ENCODE results near the gene AADACL4. TPM values are rescaled to one million over a fixed set of nuclear protein-coding genes. Genes with fewer than 3 reads are reported as not detected.

The AADACL4 gene
- total and polyA plus RNA-seq, 2 of the 8 experiments (the other 6 are each of a cell fraction or from before 2014, with no cell fraction given): 0.08 TPM; not detected in 1

DNA sequence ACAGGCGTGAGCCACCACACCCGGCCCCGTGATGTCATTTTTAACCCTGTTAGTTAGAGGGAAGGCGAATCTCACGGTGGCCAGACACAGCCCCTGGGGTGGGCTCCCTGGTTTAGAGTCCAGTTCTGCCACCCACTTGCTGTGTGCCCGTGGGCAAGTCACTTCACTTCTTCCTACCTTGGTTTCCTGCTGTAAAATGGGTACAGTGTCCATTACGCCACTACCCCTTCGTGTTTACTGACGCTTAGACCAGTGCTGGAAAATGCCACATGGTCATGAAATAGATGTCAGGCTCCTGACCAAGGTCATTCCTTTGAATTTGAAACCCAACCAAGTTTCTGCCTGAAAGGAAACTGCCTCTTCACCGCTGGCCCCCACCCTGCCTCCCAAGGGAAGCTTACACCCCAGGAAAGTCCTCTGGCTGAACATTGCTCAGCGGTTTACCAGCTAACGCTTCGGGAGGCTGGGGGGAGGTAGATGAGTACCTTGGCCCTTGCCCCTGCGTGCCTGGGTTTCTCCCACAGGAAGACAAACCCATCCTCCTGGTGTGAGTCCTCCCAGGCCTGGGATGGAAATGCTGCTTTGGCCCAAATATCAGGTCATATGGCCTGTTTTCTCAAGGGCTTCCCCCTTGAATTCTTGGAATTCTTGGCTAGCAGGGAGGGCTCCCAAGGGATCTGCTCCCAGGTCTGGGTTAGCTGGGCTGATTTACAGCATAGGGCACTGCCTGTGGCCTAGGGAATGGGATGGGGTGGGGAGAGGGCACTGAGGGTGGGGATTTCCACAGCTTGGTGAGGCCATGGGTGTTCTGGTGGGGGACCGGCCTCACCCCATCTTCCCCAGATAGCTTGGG, 7.6 kb upstream of the AADACL4 start (continued):
- TF ChIP-seq KDM1A (IDR thresholded peaks at IDR 0.05; ENCODE audit: borderline replicate concordance, low read length): no peak
- no peak for TF ChIP-seq FOSL1 (IDR thresholded peaks at IDR 0.05; ENCODE audit: insufficient read depth, low read depth, low read length)
- peak; percentile 99 for TF ChIP-seq TEAD4 (IDR thresholded peaks at IDR 0.05; ENCODE audit: low read depth, low read length)
- TF ChIP-seq, protein P1, sequence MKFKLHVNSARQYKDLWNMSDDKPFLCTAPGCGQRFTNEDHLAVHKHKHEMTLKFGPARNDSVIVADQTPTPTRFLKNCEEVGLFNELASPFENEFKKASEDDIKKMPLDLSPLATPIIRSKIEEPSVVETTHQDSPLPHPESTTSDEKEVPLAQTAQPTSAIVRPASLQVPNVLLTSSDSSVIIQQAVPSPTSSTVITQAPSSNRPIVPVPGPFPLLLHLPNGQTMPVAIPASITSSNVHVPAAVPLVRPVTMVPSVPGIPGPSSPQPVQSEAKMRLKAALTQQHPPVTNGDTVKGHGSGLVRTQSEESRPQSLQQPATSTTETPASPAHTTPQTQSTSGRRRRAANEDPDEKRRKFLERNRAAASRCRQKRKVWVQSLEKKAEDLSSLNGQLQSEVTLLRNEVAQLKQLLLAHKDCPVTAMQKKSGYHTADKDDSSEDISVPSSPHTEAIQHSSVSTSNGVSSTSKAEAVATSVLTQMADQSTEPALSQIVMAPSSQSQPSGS (IDR thresholded peaks at IDR 0.05; ENCODE audit: low read length): no peak
- no peak for TF ChIP-seq SIN3A (conservative IDR thresholded peaks at IDR 0.05 in 1 of 2, IDR thresholded peaks at IDR 0.05 in 1 of 2; ENCODE audit: low read depth in 1 of 2, low read length in 2 of 2)
- no peak for TF ChIP-seq KDM5A (IDR thresholded peaks at IDR 0.05; ENCODE audit: low read length)
- no peak for TF ChIP-seq CTBP2 (IDR thresholded peaks at IDR 0.05; ENCODE audit: borderline replicate concordance, insufficient read depth, insufficient read length, low read length)
- no peak for TF ChIP-seq JUND (IDR thresholded peaks at IDR 0.05; ENCODE audit: low read length)
- TF ChIP-seq RXRA (IDR thresholded peaks at IDR 0.05; ENCODE audit: insufficient read depth, low read depth, low read length): no peak
- TF ChIP-seq RNF2 (IDR thresholded peaks at IDR 0.05; ENCODE audit: borderline replicate concordance, low read depth, low read length, missing control alignments, poor library complexity, severe bottlenecking): no peak
- no peak; the same call in 1 of the 2 replicates for TF ChIP-seq RBBP5 (IDR thresholded peaks at IDR 0.05; ENCODE audit: borderline replicate concordance, low read depth, low read length)
- no peak for TF ChIP-seq TAF1 (IDR thresholded peaks at IDR 0.05; ENCODE audit: low read depth, low read length)
- TF ChIP-seq TBP (IDR thresholded peaks at IDR 0.05; ENCODE audit: low read depth, low read length): peak; percentile 31; the same call in 1 of the 2 replicates
- no peak for TF ChIP-seq SRF (IDR thresholded peaks at IDR 0.05; ENCODE audit: low read depth, low read length)
- TF ChIP-seq BCL11A (IDR thresholded peaks at IDR 0.05; ENCODE audit: low read depth in 2 of 2, low read length in 2 of 2): no peak
- TF ChIP-seq HDAC6 (IDR thresholded peaks at IDR 0.05; ENCODE audit: low read depth, low read length): no peak
- TF ChIP-seq MAFK (IDR thresholded peaks at IDR 0.05; ENCODE audit: low read depth, low read length): no peak

Data from H1 (cell line).